H9 (cell line): ENCODE data around the gene RASA4B. TPM values are rescaled to one million over a fixed set of nuclear protein-coding genes. Genes with fewer than 3 reads are reported as not detected.
"Not testable (repeated sequence)": the region's sequence is repeated elsewhere in the genome, so short reads cannot be mapped to it uniquely, and the experiment has no call there.

ENCODE experiments used
- DNase-seq: peaks from one replicate; pipeline ENCODE4 v3.0.0-alpha.2; 2017
- H2AFZ ChIP-seq: one replicate; pipeline ENCODE4 v1.6.1; 2013; ENCODE audit warnings: mild to moderate bottlenecking, low read length, control low read depth, moderate library complexity
- H2AK5ac ChIP-seq: 2 replicates; pipeline ENCODE4 v1.6.1; 2013; ENCODE audit warnings: low read length, control low read depth, mixed read lengths; ENCODE audit not compliant: insufficient read length
- H2BK120ac ChIP-seq: one replicate; pipeline ENCODE4 v1.6.1; 2013; ENCODE audit warnings: low read depth, mild to moderate bottlenecking, low read length, control low read depth, inconsistent platforms; ENCODE audit not compliant: poor library complexity, severe bottlenecking
- H2BK12ac ChIP-seq: 2 replicates; pipeline ENCODE4 v1.6.1; 2013; ENCODE audit warnings: low read length, control low read depth, mixed read lengths, low read depth; ENCODE audit not compliant: insufficient read length
- H2BK15ac ChIP-seq: 2 replicates; pipeline ENCODE4 v1.6.1; 2013; ENCODE audit warnings: low read depth, low read length, control low read depth
- H2BK20ac ChIP-seq: one replicate; pipeline ENCODE4 v1.6.1; 2013; ENCODE audit warnings: low read depth, mild to moderate bottlenecking, low read length, control low read depth, inconsistent platforms; ENCODE audit not compliant: poor library complexity, severe bottlenecking
- H2BK5ac ChIP-seq: 2 replicates; pipeline ENCODE4 v1.6.1; 2013; ENCODE audit warnings: low read length, control low read depth, mixed read lengths; ENCODE audit not compliant: insufficient read length
- H3K14ac ChIP-seq: 2 replicates; pipeline ENCODE4 v1.6.1; 2013; ENCODE audit warnings: low read length, control low read depth; ENCODE audit not compliant: insufficient read depth
- H3K18ac ChIP-seq: 2 replicates; pipeline ENCODE4 v1.6.1; 2013; ENCODE audit warnings: low read depth, mild to moderate bottlenecking, mixed read lengths, low read length, control low read depth; ENCODE audit not compliant: insufficient read length
- H3K23ac ChIP-seq: 2 replicates; pipeline ENCODE4 v1.6.1; 2013; ENCODE audit warnings: low read length, control low read depth, mixed read lengths, low read depth; ENCODE audit not compliant: insufficient read length
- H3K23me2 ChIP-seq: 2 replicates; pipeline ENCODE4 v1.6.1; 2013; ENCODE audit warnings: low read depth, mild to moderate bottlenecking, mixed read lengths, low read length, control low read depth; ENCODE audit not compliant: insufficient read length, poor library complexity, severe bottlenecking
- H3K27ac ChIP-seq: 2 replicates; pipeline ENCODE4 v1.5.1; 2013; ENCODE audit warnings: low read length, control low read depth, mixed read lengths, low read depth; ENCODE audit not compliant: insufficient read length
- H3K27me3 ChIP-seq: 2 replicates; pipeline ENCODE4 v1.6.1; 2013; ENCODE audit warnings: low read length, control low read depth, inconsistent platforms; ENCODE audit not compliant: insufficient read depth
- H3K4ac ChIP-seq: 2 replicates; pipeline ENCODE4 v1.6.1; 2013; ENCODE audit warnings: low read depth, mild to moderate bottlenecking, control low read depth, inconsistent platforms, low read length, moderate library complexity
- H3K4me1 ChIP-seq: 2 replicates; pipeline ENCODE4 v1.6.1; 2013; ENCODE audit warnings: low read length, control low read depth, inconsistent platforms; ENCODE audit not compliant: insufficient read depth
- H3K4me2 ChIP-seq: 2 replicates; pipeline ENCODE4 v1.6.1; 2013; ENCODE audit warnings: low read length, control low read depth, mixed read lengths; ENCODE audit not compliant: insufficient read length, insufficient read depth
- H3K56ac ChIP-seq: 2 replicates; pipeline ENCODE4 v1.6.1; 2013; ENCODE audit warnings: low read depth, mild to moderate bottlenecking, mixed read lengths, low read length, control low read depth; ENCODE audit not compliant: insufficient read length
- H3K79me1 ChIP-seq: 2 replicates; pipeline ENCODE4 v1.6.1; 2013; ENCODE audit warnings: low read depth, mild to moderate bottlenecking, moderate library complexity, low read length, control low read depth, inconsistent platforms; ENCODE audit not compliant: insufficient read depth, poor library complexity, severe bottlenecking
- H3K79me2 ChIP-seq: 2 replicates; pipeline ENCODE4 v1.6.1; 2013; ENCODE audit warnings: low read length, control low read depth, inconsistent platforms; ENCODE audit not compliant: insufficient read depth
- H3K9ac ChIP-seq: 2 replicates; pipeline ENCODE4 v1.6.1; 2013; ENCODE audit warnings: low read length, control low read depth, mixed read lengths; ENCODE audit not compliant: insufficient read length; ENCODE audit errors: extremely low read depth
- H3K9me3 ChIP-seq: one replicate; pipeline ENCODE4 v1.6.1; 2013; ENCODE audit warnings: low read depth, low read length, inconsistent platforms; ENCODE audit not compliant: control insufficient read depth
- H3T11ph ChIP-seq: one replicate; pipeline ENCODE4 v1.6.1; 2013; ENCODE audit warnings: mild to moderate bottlenecking, low read length, control low read depth, inconsistent platforms
- H4K20me1 ChIP-seq: one replicate; pipeline ENCODE4 v1.6.1; 2013; ENCODE audit not compliant: control insufficient read depth, insufficient read length, insufficient read depth
- H4K5ac ChIP-seq: 2 replicates; pipeline ENCODE4 v1.6.1; 2013; ENCODE audit warnings: low read depth, mild to moderate bottlenecking, mixed read lengths, low read length, control low read depth; ENCODE audit not compliant: insufficient read length
- H4K8ac ChIP-seq: replicated peaks from 2 replicates; pipeline ENCODE4 v1.6.1; 2013; ENCODE audit warnings: low read length, control low read depth, mixed read lengths, low read depth; ENCODE audit not compliant: insufficient read length
- H4K91ac ChIP-seq: 2 replicates; pipeline ENCODE4 v1.6.1; 2013; ENCODE audit warnings: low read depth, mild to moderate bottlenecking, moderate library complexity, mixed read lengths, low read length, control low read depth; ENCODE audit not compliant: insufficient read length
- H3K27ac Mint-ChIP-seq, 3 experiments: 2 replicates in 2 of 3; 3 replicates in 1 of 3; pipeline ENCODE4 v1.8.0; 2020 to 2021; ENCODE audit warnings: mixed read lengths in 3 of 3, mild to moderate bottlenecking in 1 of 3, moderate library complexity in 1 of 3
- H3K27me3 Mint-ChIP-seq: 2 replicates; pipeline ENCODE4 v1.8.0; 2021; ENCODE audit warnings: low read depth, mild to moderate bottlenecking, moderate library complexity, mixed read lengths
- H3K36me3 Mint-ChIP-seq, 3 experiments: 2 replicates in 2 of 3; 3 replicates in 1 of 3; pipeline ENCODE4 v1.8.0; 2020 to 2021; ENCODE audit warnings: low read depth in 3 of 3, mixed read lengths in 3 of 3; ENCODE audit not compliant: insufficient read depth in 1 of 3
- H3K4me1 Mint-ChIP-seq, 2 experiments: 2 replicates each; pipeline ENCODE4 v1.8.0; 2020; ENCODE audit warnings: mixed read lengths in 2 of 2
- H3K4me3 Mint-ChIP-seq, 2 experiments: 2 replicates in 1 of 2; 3 replicates in 1 of 2; pipeline ENCODE4 v1.8.0; 2020 to 2021; ENCODE audit warnings: mild to moderate bottlenecking in 2 of 2, mixed read lengths in 2 of 2, moderate library complexity in 1 of 2
- H3K9me3 Mint-ChIP-seq, 2 experiments: 2 replicates in 1 of 2; 3 replicates in 1 of 2; pipeline ENCODE4 v1.8.0; 2020; ENCODE audit warnings: mild to moderate bottlenecking in 2 of 2, mixed read lengths in 2 of 2, moderate library complexity in 1 of 2
- WGBS: extraction: QIAGEN DNeasy Blood & Tissue Kit; methylation state at CpG from one replicate; pipeline ENCODE4 v1.1.7; 2013; ENCODE audit warnings: missing lambda C conversion rate, low lambda C conversion rate, mixed read lengths; ENCODE audit not compliant: insufficient read length; ENCODE audit errors: extremely low coverage; 5-methylcytosine and 5-hydroxymethylcytosine counted together
- long read RNA-seq: library from polyadenylated mRNA; unstranded; transcript quantifications from one replicate; pipeline ENCODE4 v2.0.0, GENCODE V29; 2020
- total RNA-seq: library from RNA; stranded (reverse); gene quantifications from 2 replicates; pipeline ENCODE4 v1.2.1, GENCODE V29; 2021

Gene RASA4B
- 3.7 and 4.8 TPM in 2 replicates for total RNA-seq
- long read RNA-seq, partial matches to known transcripts, result 1 of 4 reads
- long read RNA-seq, other reads (novel, unspliced or antisense), result 3 of 4 reads

DNA sequence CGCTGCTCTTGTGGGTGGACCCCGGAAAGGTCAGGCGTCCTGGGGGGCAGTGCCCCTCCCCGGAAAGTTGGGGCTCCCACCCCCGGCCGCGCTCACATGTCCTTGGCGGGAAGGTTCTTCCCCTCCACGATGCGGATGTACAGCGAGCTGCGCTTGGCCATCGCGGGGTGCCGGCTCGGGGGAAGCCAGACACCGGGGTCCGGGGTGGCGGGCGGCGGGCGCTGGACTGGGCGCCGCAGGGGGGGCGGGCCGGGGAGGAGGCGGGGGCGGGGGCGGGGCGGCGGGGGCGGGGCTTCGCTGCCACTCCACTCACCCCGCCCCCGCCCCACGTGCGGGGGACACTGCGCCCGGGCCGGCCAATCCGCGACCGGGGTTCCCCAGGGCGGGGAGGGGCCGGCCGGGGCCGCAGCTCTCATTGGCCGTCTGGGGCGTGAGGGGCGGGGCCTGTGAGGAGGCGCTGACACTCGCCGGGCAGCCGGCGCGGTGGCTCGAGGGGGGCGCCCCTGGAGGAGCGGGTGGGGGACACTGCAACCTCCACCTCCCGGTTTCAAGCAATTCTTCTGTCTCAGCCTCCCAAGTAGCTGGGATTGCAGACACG lies at the start of gene RASA4B:
RASA4B (minus strand) TSS at position 228 of the 598 bp plus-strand sequence; CDS start at position 161, 67 bp downstream.
- not testable (repeated sequence) for H3K18ac ChIP-seq, H2AFZ ChIP-seq, H3K14ac ChIP-seq, H3K9me3 Mint-ChIP-seq, H3K9ac ChIP-seq, H3K56ac ChIP-seq, H4K91ac ChIP-seq, H3K4me2 ChIP-seq, H4K5ac ChIP-seq, H2BK5ac ChIP-seq, H3K27ac Mint-ChIP-seq, H3K23ac ChIP-seq, H4K8ac ChIP-seq, H2BK15ac ChIP-seq, H3K27ac ChIP-seq, H3K4me1 ChIP-seq, H3K4me1 Mint-ChIP-seq, H3K4ac ChIP-seq, H3K27me3 Mint-ChIP-seq, H3K27me3 ChIP-seq, H4K20me1 ChIP-seq, H2AK5ac ChIP-seq, H3K23me2 ChIP-seq, H3T11ph ChIP-seq, H2BK12ac ChIP-seq, H3K36me3 Mint-ChIP-seq, H2BK20ac ChIP-seq, H3K9me3 ChIP-seq, H3K79me2 ChIP-seq, H2BK120ac ChIP-seq, H3K79me1 ChIP-seq
- H3K4me3 Mint-ChIP-seq, result peak within 1 kb of the TSS in 1 of 2 experiments; percentile 62; a peak in 1 of 5 replicates
- whole genome bisulfite sequencing, result no CpG with 5 or more reads among the region's 61 CpGs
- DNase-seq, result peak; percentile 4

DNA sequence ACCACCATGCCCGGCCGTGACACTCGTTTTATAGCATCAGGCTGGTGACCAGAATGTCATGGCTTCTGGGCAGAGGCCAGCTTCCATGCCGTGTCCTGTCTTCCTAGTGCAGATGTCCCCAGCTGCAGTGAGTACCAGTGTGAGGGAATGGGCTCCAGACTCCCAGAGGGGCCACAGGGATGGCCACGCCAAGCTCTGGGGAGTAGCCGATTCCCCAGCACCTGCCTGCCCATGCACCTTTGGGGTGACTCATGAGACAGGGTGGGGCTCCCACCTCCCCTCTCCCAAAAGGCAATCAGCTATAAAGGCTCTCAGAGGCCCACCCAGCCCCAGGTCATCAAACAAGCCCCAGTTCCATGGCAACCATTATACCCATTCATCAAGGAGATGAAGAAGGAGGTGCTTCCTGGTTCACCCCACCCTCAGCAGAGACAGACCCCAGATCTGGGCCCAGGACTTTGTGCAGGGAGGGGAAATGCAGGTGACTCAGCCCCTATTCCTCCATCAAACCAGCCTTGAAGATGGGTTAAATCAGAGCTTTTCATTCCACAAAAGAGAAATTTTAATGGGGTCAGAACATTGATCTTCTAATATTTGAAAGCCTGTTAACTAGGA lies 33.3 kb upstream of the RASA4B start, which contains the start of gene SPDYE2:
SPDYE2 (plus strand) TSS at position 419 of the 615 bp plus-strand sequence. CDS start 2,030 bp downstream, outside the sequence.
- H3K56ac ChIP-seq, H3K27ac ChIP-seq, H2BK20ac ChIP-seq, H2BK15ac ChIP-seq, H3T11ph ChIP-seq, H4K8ac ChIP-seq, H3K4ac ChIP-seq, H3K4me1 ChIP-seq, H3K23me2 ChIP-seq, H3K27me3 Mint-ChIP-seq, H3K27me3 ChIP-seq, H2BK5ac ChIP-seq, H2AK5ac ChIP-seq, H3K79me1 ChIP-seq, H3K79me2 ChIP-seq, H2AFZ ChIP-seq, H3K4me2 ChIP-seq, H3K27ac Mint-ChIP-seq, DNase-seq, H4K91ac ChIP-seq, H3K23ac ChIP-seq, H3K9me3 ChIP-seq, H3K4me3 Mint-ChIP-seq, H3K9ac ChIP-seq, H3K9me3 Mint-ChIP-seq, H3K14ac ChIP-seq, H4K5ac ChIP-seq, H2BK12ac ChIP-seq, H3K18ac ChIP-seq, H3K36me3 Mint-ChIP-seq, H4K20me1 ChIP-seq, H2BK120ac ChIP-seq, H3K4me1 Mint-ChIP-seq: not testable (repeated sequence)
- WGBS, result no CpG with 5 or more reads among the region's 6 CpGs
